Measurements from ENCODE around the gene APOBR. TPM values are rescaled to one million over a fixed set of nuclear protein-coding genes. Genes with fewer than 3 reads are reported as not detected.
"Not testable (repeated sequence)": the region's sequence is repeated elsewhere in the genome, so short reads cannot be mapped to it uniquely, and the experiment has no call there.

APOBR gene
- total and polyA plus RNA-seq, 3 donors from 2014 or later = 2.1 to 3.1 (median 2.9) TPM

GRCh38 chr16:28477311-28477920 is 17.0 kb upstream of the APOBR start:
- Histone ChIP-seq H3K36me3 (ENCODE audit: low read depth, missing control alignments) (no peaks in the 10 kb centered on the region), H3K27ac (no peak overlapping the region), H3K4me3 (no peak overlapping the region), H3K4me1 (no peaks in the 10 kb centered on the region), H3K27me3 (no peaks in the 10 kb centered on the region), H3K9me3 (no peaks in the 10 kb centered on the region)
- no peak for DNase-seq
- TF ChIP-seq, protein P1, sequence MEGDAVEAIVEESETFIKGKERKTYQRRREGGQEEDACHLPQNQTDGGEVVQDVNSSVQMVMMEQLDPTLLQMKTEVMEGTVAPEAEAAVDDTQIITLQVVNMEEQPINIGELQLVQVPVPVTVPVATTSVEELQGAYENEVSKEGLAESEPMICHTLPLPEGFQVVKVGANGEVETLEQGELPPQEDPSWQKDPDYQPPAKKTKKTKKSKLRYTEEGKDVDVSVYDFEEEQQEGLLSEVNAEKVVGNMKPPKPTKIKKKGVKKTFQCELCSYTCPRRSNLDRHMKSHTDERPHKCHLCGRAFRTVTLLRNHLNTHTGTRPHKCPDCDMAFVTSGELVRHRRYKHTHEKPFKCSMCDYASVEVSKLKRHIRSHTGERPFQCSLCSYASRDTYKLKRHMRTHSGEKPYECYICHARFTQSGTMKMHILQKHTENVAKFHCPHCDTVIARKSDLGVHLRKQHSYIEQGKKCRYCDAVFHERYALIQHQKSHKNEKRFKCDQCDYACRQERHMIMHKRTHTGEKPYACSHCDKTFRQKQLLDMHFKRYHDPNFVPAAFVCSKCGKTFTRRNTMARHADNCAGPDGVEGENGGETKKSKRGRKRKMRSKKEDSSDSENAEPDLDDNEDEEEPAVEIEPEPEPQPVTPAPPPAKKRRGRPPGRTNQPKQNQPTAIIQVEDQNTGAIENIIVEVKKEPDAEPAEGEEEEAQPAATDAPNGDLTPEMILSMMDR (IDR thresholded peaks at IDR 0.05) = no peak
- no peak for TF ChIP-seq POLR2A (IDR thresholded peaks at IDR 0.05)
- intact Hi-C loops (cut with DNase I; ENCODE audit: low total_unique reads) = no loop called here
- WGBS, 2 donors = 88 to 96% methylated on average over 8 to 14 of the region's 14 CpGs

GRCh38 chr16:28478506-28479180 is 15.8 kb upstream of the APOBR start:
- Histone ChIP-seq H3K27me3 (no peaks in the 10 kb centered on the region), H3K4me3 (no peak overlapping the region), H3K9me3 (no peaks in the 10 kb centered on the region), H3K36me3 (ENCODE audit: low read depth, missing control alignments) (no peaks in the 10 kb centered on the region), H3K27ac (no peak overlapping the region), H3K4me1 (no peaks in the 10 kb centered on the region)
- 83 to 90% methylated on average over 7 to 16 of the region's 16 CpGs for WGBS, 2 donors
- no peak for DNase-seq
- TF ChIP-seq, protein P1 (IDR thresholded peaks at IDR 0.05) = no peak
- TF ChIP-seq POLR2A (IDR thresholded peaks at IDR 0.05) = no peak
- intact Hi-C loops (cut with DNase I; ENCODE audit: low total_unique reads) = no loop called here

- no peak for DNase-seq
- intact Hi-C loops (cut with DNase I; ENCODE audit: low total_unique reads) = loop anchor here (10.0 kb wide), 1 partner anchor 143 kb away; no protein-coding TSS in a partner anchor
- H3K4me1 ChIP-seq = no peaks in the 10 kb centered on the region
- no peak overlapping the region for H3K4me3 ChIP-seq
- TF ChIP-seq, protein P1 (IDR thresholded peaks at IDR 0.05) = no peak
- no peak for TF ChIP-seq POLR2A (IDR thresholded peaks at IDR 0.05)
- no peak overlapping the region for H3K27ac ChIP-seq
- 94 to 96% methylated on average over 11 to 13 of the region's 13 CpGs for WGBS, 2 donors
- H3K27me3 ChIP-seq = no peaks in the 10 kb centered on the region
- no peaks in the 10 kb centered on the region for H3K9me3 ChIP-seq
- no peaks in the 10 kb centered on the region for H3K36me3 ChIP-seq (ENCODE audit: low read depth, missing control alignments)
Observed at GRCh38 chr16:28482026-28482425, 12.4 kb upstream of the APOBR start.

GRCh38 chr16:28483361-28483760 is 11.1 kb upstream of the APOBR start:
- not testable (repeated sequence) for DNase-seq; H3K27ac ChIP-seq; H3K9me3 ChIP-seq; H3K4me3 ChIP-seq; H3K36me3 ChIP-seq (ENCODE audit: low read depth, missing control alignments); H3K4me1 ChIP-seq; H3K27me3 ChIP-seq
- 84 to 92% methylated on average over 5 of the region's 5 CpGs for WGBS, 2 donors
- intact Hi-C loops (cut with DNase I; ENCODE audit: low total_unique reads) = loop anchor here (10.0 kb wide), 1 partner anchor 141 kb away; no protein-coding TSS in a partner anchor

DNA sequence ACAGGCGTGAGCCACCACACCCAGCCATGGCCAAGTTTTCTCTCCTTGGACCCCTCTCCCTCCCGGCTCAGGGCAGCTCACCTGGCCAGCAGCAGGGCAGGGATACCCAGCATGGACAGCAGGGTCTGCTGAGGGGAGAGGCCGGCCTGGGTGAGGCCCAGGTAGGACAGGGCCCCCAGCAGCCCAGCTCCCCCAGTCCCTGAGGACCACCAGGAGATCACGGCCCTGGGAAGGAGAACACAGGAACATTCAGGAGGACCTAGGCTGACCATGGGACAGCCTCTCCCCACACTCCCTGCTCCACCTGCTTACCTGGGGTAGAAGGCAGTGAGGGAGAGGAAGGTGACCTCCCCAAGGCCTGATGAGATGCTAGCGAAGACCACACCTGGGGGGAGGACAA is 8.2 kb upstream of the APOBR start:
- Histone ChIP-seq H3K27me3 (no peaks in the 10 kb centered on the region), H3K4me1 (peaks cover 5% of the 10 kb centered on the region), H3K4me3 (no peak overlapping the region), H3K9me3 (no peaks in the 10 kb centered on the region), H3K36me3 (ENCODE audit: low read depth, missing control alignments) (no peaks in the 10 kb centered on the region), H3K27ac (no peak overlapping the region)
- DNase-seq = no peak
- intact Hi-C loops (cut with DNase I; ENCODE audit: low total_unique reads) = loop anchor here (10.0 kb wide), 1 partner anchor 139 kb away; no protein-coding TSS in a partner anchor
- no peak for TF ChIP-seq POLR2A (IDR thresholded peaks at IDR 0.05)
- TF ChIP-seq, protein P1 (IDR thresholded peaks at IDR 0.05) = no peak
- WGBS, 2 donors = 91 to 92% methylated on average over 2 to 5 of the region's 5 CpGs

Measured in testis (tissue), 3 donors.